Right lobe of liver (tissue), 6 donors: ENCODE data around the gene PHYKPL. TPM values are rescaled to one million over a fixed set of nuclear protein-coding genes. Genes with fewer than 3 reads are reported as not detected.

Source experiments
- ATAC-seq, 4 donors: fragments of 200-7000 bp; cut with Tn5 transposase; one replicate each; pipeline ENCODE4 v1.9.1; 2020; ENCODE audit warnings: mild to moderate bottlenecking in 4 of 4, moderate library complexity in 4 of 4
- DNase-seq, 3 donors: peaks; one replicate each; pipeline ENCODE4 v3.0.0-alpha.2; 2020
- H3K27ac ChIP-seq, 3 donors: fragments of 200-600 bp; one replicate each; pipeline ENCODE4 v1.8.0; 2022
- H3K27me3 ChIP-seq, 2 donors: fragments of 200-600 bp; one replicate each; pipeline ENCODE4 v1.8.0; 2022
- H3K36me3 ChIP-seq, 4 donors: fragments of 200-600 bp; sonication (generic) in 1 of 4; one replicate each; pipeline versions ENCODE4 v1.5.1 to v1.8.0; 2017 to 2022; ENCODE audit warnings: control low read depth in 1 of 4
- H3K4me1 ChIP-seq, 4 donors: fragments of 200-600 bp; sonication (generic) in 1 of 4; one replicate each; pipeline versions ENCODE4 v1.5.1 to v1.8.0; 2017 to 2022; ENCODE audit warnings: control low read depth in 1 of 4
- H3K4me3 ChIP-seq, 3 donors: fragments of 200-600 bp; one replicate each; pipeline ENCODE4 v1.8.0; 2022
- H3K9me3 ChIP-seq, 4 donors: fragments of 200-600 bp; sonication (generic) in 1 of 4; one replicate each; pipeline versions ENCODE4 v1.5.1 to v1.8.0; 2017 to 2022; ENCODE audit warnings: control low read depth in 1 of 4
- CTCF ChIP-seq, 4 donors: fragments of 200-600 bp in 3 of 4; fragments of 450-650 bp in 1 of 4; IDR thresholded peaks; one replicate each; pipeline versions ENCODE4 v1.5.1 to v1.8.0; 2016 to 2022; ENCODE audit warnings: antibody characterized with exemption in 4 of 4, mild to moderate bottlenecking in 2 of 4
- POLR2A ChIP-seq: fragments of 450-650 bp; IDR thresholded peaks from one replicate; pipeline ENCODE4 v1.6.1; 2017; ENCODE audit warnings: antibody characterized with exemption, mild to moderate bottlenecking
- WGBS: methylation state at CpG from one replicate; pipeline ENCODE4 v1.1.6; 2018; ENCODE audit warnings: low coverage, low lambda C conversion rate; ENCODE audit not compliant: insufficient coverage; ENCODE audit errors: missing lambda C conversion rate; 5-methylcytosine and 5-hydroxymethylcytosine counted together
- intact Hi-C, 2 donors: fragments of 100-400 bp; cut with DNase I; formaldehyde crosslinking; loops; one replicate each; pipeline versions ENCODE4 v1.11.2 to v1.14.1; 2022
- total RNA-seq, 6 experiments: library from RNA; depleted of rRNA in 2 of 6; stranded (reverse); fragments of >200 nt in 2 of 6; fragmentation: NEBNext Ultra II Directional in 3 of 6; extraction: Animal tissue kit (Norgen Biotek cat#: 25700) in 3 of 6; gene quantifications; one replicate each; pipeline versions ENCODE4 v1.1.0 to v1.2.4, GENCODE V29; 2016 to 2023
- donor health status: DM: no; HTN: yes; CAD: no.
- donor health status: DM: no; HTN: no; CAD: no.
- donor health status: DM: no; HTN: no; CAD: no.
- donor health status: DM: no; HTN: yes; CAD: no.
- donor health status: DM: no; HTN: yes; CAD: no.

The PHYKPL gene
- total RNA-seq, 6 experiments from 2014 or later: 64.3 to 133 (median 85.8) TPM

- no peaks in the 10 kb centered on the region for H3K4me1 ChIP-seq
- TF ChIP-seq CTCF (IDR thresholded peaks at IDR 0.05) (no peak), POLR2A (no peak)
- ATAC-seq: no peak
- H3K27me3 ChIP-seq: no peaks in the 10 kb centered on the region
- WGBS: 73% methylated on average over 6 of the region's 6 CpGs
- H3K27ac ChIP-seq: no peak overlapping the region
- H3K4me3 ChIP-seq: no peak overlapping the region
- intact Hi-C loops: no loop called here
- H3K36me3 ChIP-seq: no peaks in the 10 kb centered on the region
- no peaks in the 10 kb centered on the region for H3K9me3 ChIP-seq
- no peak for DNase-seq
These were observed 46.2 kb downstream of the PHYKPL start for GRCh38 chr5:178186427-178186826.

GRCh38 chr5:178182158-178182876, 50.3 kb downstream of the PHYKPL start:
- H3K9me3 ChIP-seq: no peaks in the 10 kb centered on the region
- intact Hi-C loops: no loop called here
- no peaks in the 10 kb centered on the region for H3K36me3 ChIP-seq
- 26% methylated on average over 3 of the region's 4 CpGs for WGBS
- ATAC-seq (peak in 1 of 4 donors; percentile 19), DNase-seq (no peak)
- no peaks in the 10 kb centered on the region for H3K4me1 ChIP-seq
- no peak overlapping the region for H3K27ac ChIP-seq
- no peak overlapping the region for H3K4me3 ChIP-seq
- TF ChIP-seq POLR2A (no peak), CTCF (IDR thresholded peaks at IDR 0.05) (no peak)
- H3K27me3 ChIP-seq: no peaks in the 10 kb centered on the region

DNA sequence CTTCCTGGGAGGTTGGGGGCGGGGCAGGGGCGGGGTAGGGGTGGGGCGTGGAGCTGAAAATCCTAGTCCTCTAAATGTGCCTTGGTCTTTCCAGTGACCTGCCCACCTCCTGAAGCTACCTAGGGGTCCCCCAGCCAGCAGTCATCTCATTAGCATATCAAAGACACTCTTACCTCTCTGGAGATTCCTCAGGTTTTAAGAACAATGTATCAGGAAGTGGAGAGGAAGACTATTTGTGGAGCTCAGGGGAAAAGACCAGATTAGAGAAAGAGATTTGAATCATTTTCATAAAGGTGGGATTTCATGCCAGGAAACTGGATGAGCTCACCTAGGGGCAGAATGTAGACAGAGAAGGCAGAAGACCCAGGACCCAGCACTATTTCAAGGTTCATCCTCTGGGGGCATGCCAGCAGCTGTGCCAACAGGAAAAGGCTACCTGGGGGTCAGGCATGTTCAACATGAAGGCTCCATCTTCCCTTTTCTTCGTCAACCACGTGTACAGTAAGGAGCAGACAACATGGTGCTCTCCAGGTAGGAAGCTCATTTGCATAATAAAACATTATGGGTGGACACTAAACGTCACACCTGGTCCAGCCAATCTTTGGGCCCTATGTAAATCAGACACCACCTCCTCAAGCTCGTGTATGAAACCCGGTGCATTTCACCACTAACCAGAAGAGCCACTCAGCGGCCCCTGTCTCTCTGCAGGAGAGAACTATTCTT, 52.3 kb downstream of the PHYKPL start:
- DNase-seq (no peak), ATAC-seq (no peak)
- H3K27ac ChIP-seq: no peak overlapping the region
- no peaks in the 10 kb centered on the region for H3K36me3 ChIP-seq
- TF ChIP-seq POLR2A: no peak
- no peaks in the 10 kb centered on the region for H3K27me3 ChIP-seq
- intact Hi-C loops: no loop called here
- no peak overlapping the region for H3K4me3 ChIP-seq
- H3K9me3 ChIP-seq: no peaks in the 10 kb centered on the region
- 35% methylated on average over 6 of the region's 9 CpGs for WGBS
- H3K4me1 ChIP-seq: no peaks in the 10 kb centered on the region

- Histone ChIP-seq H3K27me3 (no peaks in the 10 kb centered on the region), H3K4me3 (no peak overlapping the region), H3K9me3 (no peaks in the 10 kb centered on the region), H3K36me3 (no peaks in the 10 kb centered on the region), H3K4me1 (no peaks in the 10 kb centered on the region), H3K27ac (no peak overlapping the region)
- no peak for ATAC-seq
- no peak for DNase-seq
- TF ChIP-seq POLR2A: no peak
- TF ChIP-seq CTCF (IDR thresholded peaks at IDR 0.05): no peak
- 84% methylated on average over 6 of the region's 8 CpGs for WGBS
- intact Hi-C loops: no loop called here
These were observed 55.0 kb downstream of the PHYKPL start for GRCh38 chr5:178177569-178177968.

DNA sequence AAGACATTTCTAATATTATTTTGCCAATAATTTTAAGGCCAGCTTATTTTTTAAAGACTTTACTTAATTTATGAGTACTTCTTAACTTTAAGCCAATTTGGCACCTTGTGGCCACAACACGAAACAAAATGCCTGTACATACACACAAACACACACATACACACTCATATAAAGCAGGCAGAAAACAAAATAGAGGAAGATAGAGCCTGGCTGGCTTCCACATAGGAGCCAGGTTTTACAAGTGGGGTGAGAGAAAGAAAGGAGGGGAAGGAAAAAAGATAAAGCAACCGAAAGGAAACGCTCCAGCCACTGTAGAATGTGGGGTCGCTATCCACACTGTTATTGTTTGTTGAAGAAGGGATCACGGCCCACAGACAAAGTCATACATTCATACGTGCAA, 55.8 kb downstream of the PHYKPL start:
- no peaks in the 10 kb centered on the region for H3K27me3 ChIP-seq
- intact Hi-C loops: no loop called here
- 56% methylated on average over 5 of the region's 6 CpGs for WGBS
- no peak for TF ChIP-seq CTCF (IDR thresholded peaks at IDR 0.05)
- no peak for TF ChIP-seq POLR2A
- DNase-seq (no peak), ATAC-seq (no peak)
- no peak overlapping the region for H3K27ac ChIP-seq
- no peak overlapping the region for H3K4me3 ChIP-seq
- H3K36me3 ChIP-seq: no peaks in the 10 kb centered on the region
- no peaks in the 10 kb centered on the region for H3K9me3 ChIP-seq
- H3K4me1 ChIP-seq: no peaks in the 10 kb centered on the region
